Natural killer cell (primary cell): ENCODE data around the gene TNNT3. TPM values are rescaled to one million over a fixed set of nuclear protein-coding genes. Genes with fewer than 3 reads are reported as not detected.

Experiments used
- ATAC-seq, 3 donors: fragments of 150-1000 bp in 2 of 3; fragments of 200-7000 bp in 1 of 3; cut with Tn5 transposase; 1 replicate in 1 of 3; 2 replicates in 2 of 3; pipeline ENCODE4 v1.10.0; 2021; ENCODE audit warnings: mild to moderate bottlenecking in 2 of 3, moderate library complexity in 2 of 3
- DNase-seq, 2 donors: peaks; one replicate each; pipeline versions ENCODE4 v3.0.0 to v3.0.0-alpha.2; 2013 to 2021; ENCODE audit warnings: mixed read lengths in 1 of 2
- H3K27ac ChIP-seq: one replicate; pipeline ENCODE4 v1.5.1; 2013; ENCODE audit warnings: mild to moderate bottlenecking, low read length
- H3K27me3 ChIP-seq: one replicate; pipeline ENCODE4 v1.6.1; 2013; ENCODE audit warnings: low read length; ENCODE audit not compliant: control insufficient read depth, insufficient read depth
- H3K36me3 ChIP-seq: one replicate; pipeline ENCODE4 v1.6.1; 2013; ENCODE audit warnings: low read length; ENCODE audit not compliant: control insufficient read depth, insufficient read depth
- H3K4me1 ChIP-seq: one replicate; pipeline ENCODE4 v1.6.1; 2013; ENCODE audit warnings: low read length; ENCODE audit not compliant: control insufficient read depth, insufficient read depth
- H3K4me3 ChIP-seq: one replicate; pipeline ENCODE4 v1.5.1; 2013; ENCODE audit warnings: low read length
- H3K9me3 ChIP-seq: one replicate; pipeline ENCODE4 v1.6.1; 2013; ENCODE audit warnings: low read length; ENCODE audit not compliant: control insufficient read depth, insufficient read depth
- H3K27ac Mint-ChIP-seq, 2 donors: one replicate each; pipeline ENCODE4 v1.8.0; 2022; ENCODE audit warnings: mild to moderate bottlenecking in 2 of 2, mixed read lengths in 2 of 2, moderate library complexity in 1 of 2
- H3K27me3 Mint-ChIP-seq, 2 donors: one replicate each; pipeline ENCODE4 v1.8.0; 2022; ENCODE audit warnings: low read depth in 2 of 2, mixed read lengths in 2 of 2
- H3K36me3 Mint-ChIP-seq: one replicate; pipeline ENCODE4 v1.8.0; 2022; ENCODE audit warnings: mixed read lengths
- H3K4me1 Mint-ChIP-seq, 2 donors: one replicate each; pipeline ENCODE4 v1.8.0; 2022; ENCODE audit warnings: mixed read lengths in 2 of 2
- H3K4me3 Mint-ChIP-seq: one replicate; pipeline ENCODE4 v1.8.0; 2022; ENCODE audit warnings: mild to moderate bottlenecking, moderate library complexity, mixed read lengths
- H3K9me3 Mint-ChIP-seq, 2 donors: one replicate each; pipeline ENCODE4 v1.8.0; 2022; ENCODE audit warnings: mixed read lengths in 2 of 2
- WGBS: methylation state at CpG from one replicate; pipeline ENCODE4 v1.1.7; 2013; ENCODE audit warnings: missing lambda C conversion rate; ENCODE audit not compliant: insufficient coverage; 5-methylcytosine and 5-hydroxymethylcytosine counted together
- intact Hi-C: fragments of 100-400 bp; cut with micrococcal nuclease; formaldehyde crosslinking; loops from one replicate; pipeline ENCODE4 v1.14.2; 2022
- total RNA-seq, 4 donors: library from RNA; stranded (reverse); fragments of 120-200 nt in 1 of 4; gene quantifications; one replicate each; pipeline versions ENCODE4 v1.2.3 to v1.2.4, GENCODE V29; 2013 to 2022
- TF ChIP-seq, protein P1 (sequence below): fragments of 200-600 bp; IDR thresholded peaks from one replicate; pipeline ENCODE4 v1.8.0; 2022; ENCODE audit warnings: antibody characterized with exemption

The TNNT3 gene
- total RNA-seq, 3 donors from 2014 or later (not counting 1 experiment from before 2014, with no cell fraction given) = 15.8 to 27.9 (median 26.2) TPM

DNA sequence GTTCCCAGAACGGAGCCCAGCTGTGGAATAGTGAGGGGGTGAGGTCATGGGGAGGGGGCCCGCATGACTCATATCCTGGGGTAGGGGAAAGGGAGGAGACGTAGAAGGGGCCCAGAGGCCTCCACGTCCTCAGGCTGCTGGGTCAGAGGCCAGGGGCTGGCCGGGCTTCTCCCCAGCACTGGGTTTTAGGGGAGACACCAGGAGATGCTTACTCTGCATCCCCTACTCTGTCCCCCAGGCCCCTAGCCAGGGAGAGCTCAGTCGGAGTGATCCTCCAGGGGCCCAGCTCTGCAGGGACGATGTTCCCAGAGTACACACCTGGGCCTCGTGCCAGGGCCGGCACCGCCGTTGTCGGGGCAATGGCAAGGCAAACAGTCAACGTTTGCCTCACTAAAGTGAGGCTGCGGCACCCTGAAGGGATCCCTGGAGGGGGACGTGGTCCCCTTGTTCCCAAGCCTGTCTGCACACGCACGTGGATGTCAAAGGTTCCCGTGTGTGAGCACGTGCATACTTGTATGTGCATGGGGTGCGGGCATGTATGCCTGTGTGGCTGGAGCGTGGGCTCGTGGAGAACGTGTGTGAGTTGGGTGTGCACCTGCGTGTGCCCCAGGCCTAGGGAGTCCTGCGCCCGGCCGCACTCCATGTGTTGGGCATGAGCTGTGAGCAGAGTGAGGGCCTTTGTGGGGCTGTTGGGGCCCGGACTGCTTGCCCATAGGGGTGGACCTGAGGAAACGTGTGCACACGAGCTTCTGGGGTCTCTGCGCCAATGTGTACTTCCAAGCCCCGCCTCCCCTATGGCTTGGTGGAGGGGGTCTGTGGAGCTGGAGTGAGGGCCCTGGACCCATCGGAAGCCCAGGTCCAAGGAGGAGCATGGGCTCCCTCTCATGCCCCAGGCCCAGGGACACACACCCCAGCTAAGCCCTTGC, 42.0 kb upstream of the TNNT3 start:
- H3K27me3 ChIP-seq = no peaks in the 10 kb centered on the region
- H3K4me3 ChIP-seq = no peak overlapping the region
- H3K27ac ChIP-seq = no peak overlapping the region
- Mint-ChIP-seq H3K9me3 (no peaks in the 10 kb centered on the region), H3K27ac (peak overlapping the region in 1 of 2 donors; percentile 63), H3K4me1 (peaks cover 21 to 68% of the 10 kb centered on the region in 2 donors), H3K36me3 (no peaks in the 10 kb centered on the region), H3K27me3 (no peaks in the 10 kb centered on the region), H3K4me3 (no peak overlapping the region)
- peaks cover 20% of the 10 kb centered on the region for H3K36me3 ChIP-seq
- no peak for DNase-seq
- no peak for ATAC-seq
- TF ChIP-seq, protein P1, sequence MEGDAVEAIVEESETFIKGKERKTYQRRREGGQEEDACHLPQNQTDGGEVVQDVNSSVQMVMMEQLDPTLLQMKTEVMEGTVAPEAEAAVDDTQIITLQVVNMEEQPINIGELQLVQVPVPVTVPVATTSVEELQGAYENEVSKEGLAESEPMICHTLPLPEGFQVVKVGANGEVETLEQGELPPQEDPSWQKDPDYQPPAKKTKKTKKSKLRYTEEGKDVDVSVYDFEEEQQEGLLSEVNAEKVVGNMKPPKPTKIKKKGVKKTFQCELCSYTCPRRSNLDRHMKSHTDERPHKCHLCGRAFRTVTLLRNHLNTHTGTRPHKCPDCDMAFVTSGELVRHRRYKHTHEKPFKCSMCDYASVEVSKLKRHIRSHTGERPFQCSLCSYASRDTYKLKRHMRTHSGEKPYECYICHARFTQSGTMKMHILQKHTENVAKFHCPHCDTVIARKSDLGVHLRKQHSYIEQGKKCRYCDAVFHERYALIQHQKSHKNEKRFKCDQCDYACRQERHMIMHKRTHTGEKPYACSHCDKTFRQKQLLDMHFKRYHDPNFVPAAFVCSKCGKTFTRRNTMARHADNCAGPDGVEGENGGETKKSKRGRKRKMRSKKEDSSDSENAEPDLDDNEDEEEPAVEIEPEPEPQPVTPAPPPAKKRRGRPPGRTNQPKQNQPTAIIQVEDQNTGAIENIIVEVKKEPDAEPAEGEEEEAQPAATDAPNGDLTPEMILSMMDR = no peak
- intact Hi-C loops = no loop called here
- WGBS = 75% methylated on average over 33 of the region's 33 CpGs
- H3K9me3 ChIP-seq = no peaks in the 10 kb centered on the region
- H3K4me1 ChIP-seq = peaks cover 92% of the 10 kb centered on the region

DNA sequence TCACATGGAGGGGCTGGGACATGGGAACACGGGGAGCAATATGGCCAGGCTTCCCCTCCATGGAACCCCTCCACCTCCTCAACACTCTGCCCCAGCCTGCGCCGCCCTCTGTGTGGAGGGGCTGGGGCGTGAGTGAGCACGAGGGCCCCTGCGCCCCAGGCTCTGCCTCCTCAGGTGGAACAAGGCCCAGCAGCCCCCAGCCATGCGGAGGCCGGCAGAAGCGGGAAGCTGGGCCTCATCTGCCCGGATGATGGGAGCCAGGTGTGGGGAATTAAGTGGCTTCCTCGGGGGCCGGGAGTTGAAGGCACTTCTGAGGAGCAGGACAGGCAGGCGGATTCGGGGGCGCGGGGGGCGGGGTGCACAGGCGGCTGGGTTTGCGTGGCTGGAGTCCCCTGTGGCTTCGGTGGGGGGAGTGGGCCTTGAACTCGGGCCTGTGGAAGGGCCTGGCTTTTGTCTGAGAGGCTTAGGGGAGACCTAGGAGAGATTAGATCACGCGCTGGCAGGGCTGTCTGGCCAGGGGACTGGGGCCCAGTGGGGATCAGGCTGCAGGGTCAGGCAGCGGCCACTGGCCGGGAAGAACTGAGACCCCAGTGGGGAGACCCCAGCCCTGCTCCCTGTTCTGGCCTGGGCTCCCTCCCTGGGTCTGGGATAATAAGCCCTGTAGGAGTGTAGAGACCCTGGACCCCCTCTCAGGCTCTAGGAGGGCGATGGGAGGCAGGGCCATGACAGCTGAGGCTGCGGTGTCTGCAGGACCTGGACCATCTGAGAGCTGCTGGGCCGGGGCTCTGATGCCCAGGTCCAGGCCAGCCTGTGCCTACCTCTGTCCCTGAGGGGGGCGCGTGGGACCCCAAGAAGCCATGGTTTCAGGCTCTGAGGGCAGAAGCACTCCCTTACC, 41.1 kb upstream of the TNNT3 start:
- no peak overlapping the region for H3K4me3 ChIP-seq
- DNase-seq = no peak
- no peak overlapping the region for H3K27ac ChIP-seq
- intact Hi-C loops = no loop called here
- no peaks in the 10 kb centered on the region for H3K9me3 Mint-ChIP-seq
- no peaks in the 10 kb centered on the region for H3K9me3 ChIP-seq
- no peak overlapping the region for H3K4me3 Mint-ChIP-seq
- no peak for ATAC-seq
- TF ChIP-seq, protein P1 = no peak
- peak overlapping the region; percentile 63 to 68 for H3K27ac Mint-ChIP-seq
- no peaks in the 10 kb centered on the region for H3K27me3 Mint-ChIP-seq
- H3K36me3 Mint-ChIP-seq = no peaks in the 10 kb centered on the region
- H3K4me1 Mint-ChIP-seq = peaks cover 18 to 66% of the 10 kb centered on the region in 2 donors
- peaks cover 89% of the 10 kb centered on the region for H3K4me1 ChIP-seq
- peaks cover 24% of the 10 kb centered on the region for H3K36me3 ChIP-seq
- H3K27me3 ChIP-seq = no peaks in the 10 kb centered on the region
- WGBS = 92% methylated on average over 30 of the region's 30 CpGs

DNA sequence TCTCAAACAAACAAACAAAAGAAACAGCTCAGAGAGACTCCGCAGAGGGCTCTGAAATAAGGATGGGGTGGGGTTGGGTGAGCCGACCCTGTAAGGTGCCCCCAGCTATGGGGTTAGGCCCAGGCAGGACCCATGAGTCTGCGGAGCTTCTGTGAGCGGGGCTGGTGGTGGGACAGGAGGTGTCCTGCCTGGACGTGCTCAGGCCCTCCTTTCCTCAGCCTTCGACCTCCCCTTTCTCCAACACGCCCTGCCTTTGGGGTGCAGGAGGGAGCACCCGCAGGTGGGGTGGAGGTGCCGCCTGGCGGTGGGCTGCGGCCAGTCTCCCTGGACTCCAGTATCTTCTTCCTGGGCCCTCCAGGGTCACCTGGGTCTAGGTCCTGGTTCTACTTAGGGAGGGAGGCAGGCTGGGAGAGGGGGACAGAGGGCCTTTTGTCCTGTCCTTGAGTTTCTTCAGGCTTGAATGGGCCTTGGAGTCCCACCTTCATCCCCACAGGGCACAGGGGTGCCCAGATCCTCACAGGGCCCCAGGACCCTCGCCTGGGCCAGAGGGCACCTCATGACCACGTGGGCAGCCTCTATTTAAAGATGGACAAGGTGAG, 40.1 kb upstream of the TNNT3 start:
- Mint-ChIP-seq H3K36me3 (no peaks in the 10 kb centered on the region), H3K9me3 (no peaks in the 10 kb centered on the region), H3K27me3 (no peaks in the 10 kb centered on the region), H3K4me1 (peaks cover 18 to 61% of the 10 kb centered on the region in 2 donors), H3K4me3 (no peak overlapping the region), H3K27ac (peak overlapping the region; percentile 68 to 84)
- H3K36me3 ChIP-seq = peaks cover 35% of the 10 kb centered on the region
- WGBS = 93% methylated on average over 12 of the region's 13 CpGs
- H3K4me3 ChIP-seq = no peak overlapping the region
- ATAC-seq = no peak
- no peaks in the 10 kb centered on the region for H3K9me3 ChIP-seq
- intact Hi-C loops = no loop called here
- no peaks in the 10 kb centered on the region for H3K27me3 ChIP-seq
- TF ChIP-seq, protein P1 = no peak
- peak in 1 of 2 donors; percentile 14 for DNase-seq
- H3K4me1 ChIP-seq = peaks cover 84% of the 10 kb centered on the region
- H3K27ac ChIP-seq = no peak overlapping the region
